Stimulated activated CD8-positive, alpha-beta memory T cell treated with anti-CD3 and anti-CD28 coated beads, Interleukin-4, amount 100 ng/mL, for 4 hours (primary cell): ENCODE data around the gene MTR.
A peak's percentile ranks its signal among the peaks of the same experiment; 100 is the strongest.

Experiments used
- DNase-seq, 2 donors: peaks; one replicate each; pipeline ENCODE4 v3.0.0-alpha.2; 2020; ENCODE audit warnings: low read depth in 2 of 2, low spot score in 1 of 2

Gene MTR

DNA sequence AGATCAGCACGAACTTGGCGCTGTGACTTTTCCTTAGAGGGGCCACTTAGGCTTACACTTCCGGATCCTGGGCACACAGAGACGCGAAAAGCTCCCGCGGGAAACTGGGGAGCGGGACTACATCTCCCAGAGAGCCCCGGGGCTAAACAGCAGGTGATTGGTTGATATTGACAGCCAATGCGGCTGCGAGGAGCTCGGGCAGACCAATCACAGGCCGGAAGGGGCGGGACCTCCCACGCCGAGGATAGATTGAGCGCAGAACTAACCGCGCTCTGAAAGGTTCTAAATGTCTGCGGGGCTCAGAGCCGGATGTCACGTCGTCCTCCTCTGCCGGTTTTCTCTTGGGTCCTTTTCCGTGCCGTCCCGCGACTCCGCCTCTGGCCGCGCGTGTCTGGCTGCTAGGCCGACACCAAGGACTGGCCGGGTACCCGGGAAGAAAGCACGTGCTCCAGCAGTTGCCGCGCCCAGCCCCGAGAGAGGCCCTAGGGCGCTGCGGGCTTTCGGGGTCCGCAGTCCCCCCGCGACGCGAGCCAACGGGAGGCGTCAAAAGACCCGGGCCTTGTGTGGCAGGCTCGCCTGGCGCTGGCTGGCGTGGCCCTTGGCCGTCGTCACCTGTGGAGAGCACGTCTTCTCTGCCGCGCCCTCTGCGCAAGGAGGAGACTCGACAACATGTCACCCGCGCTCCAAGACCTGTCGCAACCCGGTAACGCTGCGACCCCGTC lies at the start of gene MTR:
MTR (plus strand) TSS at position 258 of the 722 bp plus-strand sequence; CDS start at position 670, 412 bp downstream.
- DNase-seq, result peak; percentile 88 to 93

DNA sequence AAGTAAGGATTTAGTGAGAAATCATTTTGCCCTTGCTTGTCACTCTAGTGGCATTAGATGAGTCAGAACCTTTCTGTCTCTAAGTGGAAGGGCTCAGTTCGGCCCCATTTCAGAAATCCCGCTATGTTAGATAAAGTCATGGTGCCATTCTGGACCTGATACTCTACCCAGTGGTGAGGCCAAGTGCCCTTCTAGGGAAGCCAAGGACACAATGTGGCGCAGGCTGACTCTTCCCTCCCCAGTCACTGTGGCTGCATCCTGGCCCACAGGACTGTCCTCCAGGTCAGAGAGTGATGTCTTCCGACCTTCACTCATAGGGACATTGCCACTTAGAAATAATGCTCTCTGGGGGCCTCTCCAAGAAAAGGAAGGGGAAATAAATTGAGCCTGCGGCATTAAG lies 48.3 kb upstream of the MTR start:
- DNase-seq, result no peak

DNA sequence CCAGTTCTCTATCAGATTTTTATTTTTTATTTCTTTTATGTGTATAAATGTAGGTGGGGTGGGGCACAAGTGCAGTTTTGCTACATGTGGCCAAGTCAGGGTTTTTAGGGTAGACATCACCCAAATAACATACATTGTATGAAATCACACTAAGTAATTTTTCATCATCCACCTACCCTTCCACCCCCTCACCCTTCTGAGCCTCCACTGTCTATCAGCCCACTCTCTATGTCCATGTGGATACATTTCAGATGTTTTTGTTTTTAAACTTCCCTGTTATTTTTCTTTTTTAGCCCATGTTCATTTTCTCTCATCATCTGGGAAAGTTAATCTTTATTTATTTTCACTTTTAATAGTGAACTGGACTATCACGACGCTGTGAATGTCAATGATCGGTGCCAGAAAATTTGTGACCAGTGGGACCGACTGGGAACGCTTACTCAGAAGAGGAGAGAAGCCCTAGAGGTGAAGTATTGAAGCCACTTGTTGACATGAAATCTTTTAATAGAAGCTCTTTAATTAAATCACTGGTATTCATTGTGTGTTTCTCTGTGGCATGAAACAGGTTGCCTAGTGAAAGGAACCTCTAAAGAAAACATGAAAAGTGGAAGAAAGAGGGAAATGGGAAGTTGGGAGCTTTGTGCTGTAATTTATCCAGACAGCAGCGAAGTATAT lies 47.6 kb upstream of the MTR start:
- no peak for DNase-seq

DNA sequence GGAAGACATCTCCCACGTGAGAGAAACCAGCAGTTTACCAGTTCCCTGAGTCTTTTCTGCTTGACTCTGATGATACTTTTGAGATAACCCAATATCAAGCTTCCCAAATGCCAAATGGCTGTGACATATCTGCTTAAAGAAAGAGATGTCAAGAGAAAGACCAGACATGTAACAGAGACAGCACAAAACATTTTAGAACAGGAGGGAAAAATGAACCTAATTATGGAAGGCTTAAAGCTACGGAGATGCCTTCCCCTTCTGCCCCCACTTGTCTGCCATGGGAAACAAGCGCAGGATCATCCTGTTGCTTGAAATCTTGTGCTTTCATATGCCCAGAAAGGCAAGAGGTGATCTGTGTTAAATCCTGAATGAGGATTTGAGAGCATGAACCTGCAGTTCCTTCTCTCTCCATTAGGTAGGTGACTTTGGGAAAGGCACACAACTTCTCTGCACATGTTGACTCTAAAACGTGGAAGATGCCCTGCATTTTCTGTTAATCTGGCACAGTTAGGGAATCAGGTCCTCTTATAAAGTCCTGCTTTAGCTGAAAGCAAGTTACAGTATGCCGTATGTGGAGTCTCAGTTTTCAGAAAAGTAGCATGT lies 46.7 kb upstream of the MTR start:
- no peak for DNase-seq

DNA sequence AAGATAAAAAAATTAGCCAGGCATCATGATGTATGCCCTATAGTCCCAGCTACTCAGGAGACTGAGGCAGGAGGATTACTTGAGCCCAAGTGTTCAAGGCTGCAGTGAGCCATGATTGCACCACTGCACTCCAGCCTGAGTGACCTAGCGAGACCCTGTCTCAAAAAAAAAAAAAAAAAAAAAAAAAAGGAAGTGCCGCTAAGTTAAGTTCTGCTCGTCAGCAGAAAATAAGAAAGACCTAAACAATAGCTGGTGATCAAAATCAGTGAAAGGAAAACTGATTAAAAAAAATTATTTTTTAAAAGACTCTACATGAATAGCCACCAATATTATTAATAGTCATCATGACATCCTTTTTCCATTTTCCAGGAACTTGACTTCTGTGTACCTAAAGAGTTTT lies 44.2 kb upstream of the MTR start:
- DNase-seq, result no peak

DNA sequence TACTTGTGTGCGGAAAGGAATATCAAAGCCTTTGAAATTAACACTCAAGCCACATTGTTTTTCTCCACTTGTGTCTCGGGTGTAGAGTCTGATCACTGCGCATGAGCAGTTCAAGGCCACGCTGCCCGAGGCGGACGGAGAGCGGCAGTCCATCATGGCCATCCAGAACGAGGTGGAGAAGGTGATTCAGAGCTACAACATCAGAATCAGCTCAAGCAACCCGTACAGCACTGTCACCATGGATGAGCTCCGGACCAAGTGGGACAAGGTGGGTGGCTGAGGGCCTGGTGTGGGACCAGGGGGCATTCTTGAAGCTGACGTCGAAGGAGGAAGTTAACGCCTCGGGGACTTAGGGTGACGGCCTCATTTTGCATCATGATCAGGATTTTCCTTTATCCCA lies 43.7 kb upstream of the MTR start:
- no peak for DNase-seq

DNA sequence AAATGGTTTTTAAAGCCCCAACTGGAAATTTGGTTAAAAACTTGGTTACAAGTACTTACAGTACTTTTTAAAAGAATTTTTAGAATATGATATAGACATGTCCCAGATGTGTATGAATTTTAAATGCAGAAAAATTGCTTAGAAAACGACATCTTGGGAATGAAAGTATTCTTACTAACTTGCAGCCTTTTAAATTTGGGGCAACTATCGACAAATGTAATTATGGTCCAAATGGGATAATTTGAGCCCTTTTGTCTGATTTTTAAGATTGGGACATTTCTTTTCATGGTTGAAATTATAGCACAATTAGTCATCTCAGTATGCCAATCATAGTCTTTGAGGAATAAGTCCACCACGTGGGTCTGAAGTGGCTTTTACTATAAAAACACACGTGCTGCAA lies 43.2 kb upstream of the MTR start:
- no peak for DNase-seq

DNA sequence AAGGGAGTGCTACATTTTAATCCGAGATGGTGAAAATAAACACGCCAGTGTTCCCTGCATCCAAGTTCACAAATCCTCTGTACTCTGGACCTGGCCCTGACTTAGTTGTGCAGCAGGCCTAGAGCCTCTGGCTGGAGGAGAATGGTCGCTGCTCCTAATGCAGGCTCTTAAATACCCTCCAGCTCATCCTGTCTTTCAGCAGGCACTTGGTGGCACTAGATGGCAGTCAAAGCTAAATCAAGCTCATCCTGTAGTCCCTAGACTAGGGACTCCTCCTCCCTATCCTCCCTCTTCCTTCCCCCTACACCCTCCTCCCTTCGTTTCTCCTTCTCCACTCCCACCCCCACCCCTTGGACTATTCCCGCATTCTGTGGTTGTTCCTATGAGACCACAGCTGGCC lies 41.6 kb upstream of the MTR start:
- no peak for DNase-seq

DNA sequence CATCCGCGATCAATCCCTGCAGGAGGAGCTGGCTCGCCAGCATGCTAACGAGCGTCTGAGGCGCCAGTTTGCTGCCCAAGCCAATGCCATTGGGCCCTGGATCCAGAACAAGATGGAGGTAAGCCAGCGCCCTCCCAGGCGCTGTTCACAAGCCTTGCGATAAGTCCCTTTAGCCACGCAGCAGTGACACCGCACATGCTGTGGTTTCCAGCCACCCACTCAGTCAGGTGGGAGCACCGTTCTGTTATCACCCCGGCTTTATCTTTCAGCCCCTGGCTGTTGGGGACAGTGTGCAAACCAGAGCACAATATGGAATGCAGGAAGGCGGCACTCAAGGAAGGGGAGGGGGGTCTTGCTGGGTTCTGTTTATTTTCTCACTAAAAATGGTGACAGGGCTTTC lies 41.1 kb upstream of the MTR start:
- no peak for DNase-seq

DNA sequence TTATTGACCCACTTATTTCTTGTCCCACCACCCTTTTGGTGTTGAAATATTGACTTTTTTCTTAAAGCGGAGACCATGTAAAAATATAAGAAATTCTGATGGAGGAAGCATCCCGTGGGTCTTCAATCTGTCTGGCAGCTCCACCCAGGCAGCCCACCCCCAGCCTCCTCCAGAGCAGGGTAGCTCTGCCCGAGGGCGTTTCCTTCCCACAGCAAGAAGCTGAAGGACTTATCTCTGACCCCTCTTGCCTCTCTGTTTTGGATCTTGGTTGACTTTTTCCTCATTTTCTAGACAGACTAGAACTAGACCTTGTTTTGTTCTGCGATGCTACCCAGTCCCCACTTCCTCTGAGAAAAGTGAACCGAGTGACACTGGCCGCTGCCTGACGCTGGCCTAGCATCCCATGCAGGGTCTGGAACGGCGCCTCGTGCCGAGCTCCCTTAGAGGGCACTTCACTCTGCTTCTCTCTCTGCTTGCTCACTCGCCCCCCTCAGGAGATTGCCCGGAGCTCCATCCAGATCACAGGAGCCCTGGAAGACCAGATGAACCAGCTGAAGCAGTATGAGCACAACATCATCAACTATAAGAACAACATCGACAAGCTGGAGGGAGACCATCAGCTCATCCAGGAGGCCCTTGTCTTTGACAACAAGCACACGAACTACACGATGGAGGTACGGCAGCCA lies 40.4 kb upstream of the MTR start:
- DNase-seq, result no peak

DNA sequence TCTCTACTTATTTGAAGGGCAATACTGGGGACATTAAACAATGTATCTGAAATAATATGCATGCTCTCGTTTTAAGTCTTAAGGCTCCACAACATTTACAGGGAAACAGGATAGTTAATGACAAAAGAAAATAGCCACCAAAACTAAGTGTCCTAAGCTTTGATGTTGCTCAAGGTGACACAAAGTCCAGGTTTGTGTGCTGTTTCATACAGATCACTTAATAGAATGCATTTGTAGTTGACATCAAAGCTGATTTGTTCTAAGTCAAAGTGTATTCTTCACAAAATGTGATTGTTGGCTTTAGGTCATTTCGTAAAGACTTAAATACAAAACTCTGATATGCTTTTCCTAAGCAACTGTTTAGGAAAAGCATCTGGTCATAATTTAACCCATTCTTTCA lies 37.5 kb upstream of the MTR start:
- DNase-seq, result no peak

DNA sequence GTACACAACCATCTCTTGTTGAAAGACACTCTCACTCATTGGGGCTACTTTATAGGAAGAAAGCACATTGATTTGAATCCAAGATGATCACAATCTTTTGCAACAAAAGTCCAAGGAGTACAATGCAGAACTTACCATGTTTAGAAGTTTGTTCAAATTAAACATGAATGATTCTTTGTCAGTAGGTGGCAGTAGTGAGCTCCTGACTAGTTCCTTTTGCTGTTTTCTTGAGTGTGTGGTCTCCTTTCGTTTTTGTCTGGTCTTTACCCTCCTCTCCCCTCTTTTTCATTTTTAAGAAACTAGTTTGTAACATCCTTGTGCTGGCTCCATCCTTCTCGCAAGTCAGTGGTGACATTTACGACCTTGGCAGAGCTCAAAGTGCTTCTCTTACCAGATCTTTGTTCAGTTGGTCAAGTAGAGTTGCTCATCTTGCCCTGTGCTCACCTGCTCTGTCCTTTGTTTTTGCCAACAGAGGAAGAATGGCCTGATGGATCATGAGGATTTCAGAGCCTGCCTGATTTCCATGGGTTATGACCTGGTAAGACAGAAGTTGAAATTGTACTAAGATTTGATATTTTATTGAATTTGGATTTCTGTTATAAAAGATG lies 35.7 kb upstream of the MTR start:
- no peak for DNase-seq

DNA sequence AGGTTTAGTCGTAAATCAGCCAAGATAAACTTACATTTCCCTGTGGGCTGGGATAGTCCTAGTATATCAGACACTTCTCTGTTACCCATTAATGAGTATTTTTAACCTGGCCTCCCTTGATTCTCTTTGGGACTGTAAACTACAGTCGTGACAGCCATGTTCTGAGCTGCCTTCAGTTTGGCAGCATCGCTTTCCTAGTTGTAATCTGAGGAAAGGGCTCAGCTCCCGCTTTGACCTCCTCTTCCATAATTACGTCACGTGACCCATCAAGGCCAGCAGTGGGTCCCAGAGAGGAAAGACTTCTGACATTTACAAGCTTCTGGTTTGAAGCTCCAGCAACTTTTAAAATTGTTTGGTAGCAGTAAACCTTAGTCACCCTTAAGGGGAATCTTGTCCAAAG lies 34.6 kb upstream of the MTR start:
- DNase-seq, result no peak

DNA sequence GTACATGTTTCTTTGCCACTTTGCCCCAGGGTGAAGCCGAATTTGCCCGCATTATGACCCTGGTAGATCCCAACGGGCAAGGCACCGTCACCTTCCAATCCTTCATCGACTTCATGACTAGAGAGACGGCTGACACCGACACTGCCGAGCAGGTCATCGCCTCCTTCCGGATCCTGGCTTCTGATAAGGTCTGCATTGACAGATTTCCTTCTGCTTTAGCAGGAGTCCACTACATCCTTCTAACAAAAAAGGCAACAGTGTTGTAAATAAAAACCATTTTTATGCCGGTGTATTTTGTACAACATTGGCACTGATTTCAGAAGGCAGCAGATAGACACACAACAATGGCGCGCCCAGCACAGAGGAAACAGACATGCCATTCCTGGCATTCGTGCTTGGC lies 34.1 kb upstream of the MTR start:
- no peak for DNase-seq

DNA sequence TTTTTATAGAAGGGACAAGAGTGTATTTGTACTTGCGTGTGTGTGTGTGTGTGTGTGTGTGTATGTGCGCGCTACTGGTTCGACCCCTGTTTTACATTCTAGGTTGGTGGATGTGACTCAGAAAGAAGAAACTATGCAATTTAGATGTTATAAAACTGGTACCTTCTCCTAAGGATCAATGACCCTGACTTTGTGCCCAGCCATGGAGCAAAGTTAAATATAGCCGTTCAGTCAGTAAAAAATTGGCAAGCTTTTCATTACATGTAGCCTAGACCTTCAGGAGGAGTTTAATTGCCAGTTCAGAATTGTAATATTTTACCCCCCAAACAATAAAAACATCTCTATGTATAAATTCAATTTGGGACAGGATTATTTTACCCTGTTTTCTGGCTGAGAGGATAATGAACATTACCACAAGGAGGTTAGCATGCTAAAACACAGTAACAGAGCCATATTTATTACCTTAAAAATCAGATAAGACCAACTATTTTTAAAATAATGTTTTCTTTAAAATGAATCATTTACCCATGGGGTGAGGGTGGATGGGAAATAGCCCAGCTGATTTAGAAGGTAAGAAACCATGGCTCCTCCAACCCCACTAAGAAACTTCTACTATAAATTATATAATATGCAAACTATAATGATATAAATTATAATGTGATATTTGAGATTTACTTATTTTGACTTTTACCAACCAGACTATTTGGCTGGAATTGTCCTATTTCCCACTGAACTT lies 33.5 kb upstream of the MTR start:
- no peak for DNase-seq

DNA sequence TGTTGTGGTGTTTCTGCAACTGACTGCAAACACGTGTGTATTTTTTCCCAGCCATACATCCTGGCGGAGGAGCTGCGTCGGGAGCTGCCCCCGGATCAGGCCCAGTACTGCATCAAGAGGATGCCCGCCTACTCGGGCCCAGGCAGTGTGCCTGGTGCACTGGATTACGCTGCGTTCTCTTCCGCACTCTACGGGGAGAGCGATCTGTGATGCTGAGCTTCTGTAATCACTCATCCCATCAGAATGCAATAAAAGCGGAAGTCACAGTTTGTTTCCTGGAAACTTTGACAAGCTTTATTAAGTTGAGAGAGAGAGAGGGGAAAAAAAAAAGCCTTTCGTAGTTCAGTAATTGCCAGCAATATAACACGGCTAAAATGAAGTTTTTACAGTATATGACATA lies 32.7 kb upstream of the MTR start:
- no peak for DNase-seq

DNA sequence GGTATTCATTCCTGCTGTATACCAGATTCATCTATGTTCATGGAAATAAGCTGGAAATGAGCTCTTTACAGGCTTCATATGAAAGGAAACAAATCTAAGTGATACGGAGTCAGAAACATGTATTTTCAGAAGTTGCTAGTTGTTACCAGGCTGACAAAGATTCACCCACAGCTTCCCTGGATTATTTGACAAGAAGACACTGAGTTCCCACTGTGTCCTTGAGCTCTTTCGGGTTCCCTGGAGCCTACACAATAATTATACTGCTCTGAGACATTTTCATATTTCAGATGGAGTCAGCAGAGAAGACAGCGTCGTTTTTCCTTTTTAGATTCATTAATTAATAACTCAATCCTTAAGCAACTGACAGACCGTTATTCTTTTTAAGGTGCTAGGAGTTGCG lies 29.3 kb upstream of the MTR start:
- DNase-seq, result no peak

DNA sequence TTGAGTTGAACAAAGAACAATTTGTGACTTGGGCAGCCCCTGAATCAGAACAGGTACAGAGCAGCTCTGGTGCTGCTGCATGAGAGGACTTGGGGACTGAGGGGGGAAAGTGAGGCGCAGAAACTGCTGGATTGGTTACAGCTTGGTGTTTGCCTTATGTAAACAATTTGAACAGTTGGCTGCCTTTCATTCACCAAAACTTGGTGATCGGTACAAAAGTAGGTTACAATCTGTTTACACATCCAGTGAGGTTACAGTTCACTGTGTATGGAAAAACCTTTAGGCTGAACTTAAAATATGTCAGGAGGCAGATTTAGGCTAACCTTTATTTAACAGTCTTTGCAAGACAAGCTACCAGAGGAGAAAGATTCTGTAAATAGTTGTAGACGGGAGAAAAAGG lies 28.6 kb upstream of the MTR start:
- DNase-seq, result no peak

DNA sequence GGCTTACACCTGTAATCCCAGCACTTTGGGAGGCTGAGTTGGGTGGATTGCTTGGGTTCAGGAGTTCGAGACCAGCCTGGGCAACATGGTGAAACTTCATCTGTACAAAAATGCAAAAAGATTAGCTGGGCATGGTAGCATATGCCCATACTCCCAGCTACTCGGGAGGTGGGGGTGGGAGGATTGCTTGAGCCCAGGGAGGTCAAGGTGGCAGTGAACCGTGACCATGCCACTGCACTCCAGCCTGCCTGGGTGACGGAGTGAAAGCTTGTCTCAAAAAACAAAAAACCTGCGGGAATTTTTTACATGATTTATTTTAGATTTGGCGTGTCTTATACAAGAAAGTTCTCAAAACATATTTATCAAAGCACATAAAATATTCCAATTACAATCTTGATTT lies 27.8 kb upstream of the MTR start:
- no peak for DNase-seq

DNA sequence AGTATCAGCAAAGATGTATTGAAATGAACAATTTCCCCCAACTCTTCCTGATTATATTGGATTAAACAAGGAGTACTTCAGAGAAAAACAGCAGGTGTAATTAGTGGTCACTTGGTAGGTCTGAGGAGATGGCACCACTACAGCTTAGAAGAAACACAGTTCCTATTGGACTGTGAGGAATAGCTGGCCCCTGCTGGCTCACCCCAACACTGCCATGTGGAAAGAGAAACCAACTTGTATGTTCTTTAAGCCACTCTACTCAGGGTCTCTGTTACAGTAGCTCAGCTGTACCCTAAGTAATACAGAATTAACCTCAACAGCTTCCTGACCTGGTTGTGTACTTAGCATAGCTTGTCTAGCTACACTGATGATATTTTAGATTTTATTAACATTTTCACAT lies 26.5 kb upstream of the MTR start:
- DNase-seq, result no peak

DNA sequence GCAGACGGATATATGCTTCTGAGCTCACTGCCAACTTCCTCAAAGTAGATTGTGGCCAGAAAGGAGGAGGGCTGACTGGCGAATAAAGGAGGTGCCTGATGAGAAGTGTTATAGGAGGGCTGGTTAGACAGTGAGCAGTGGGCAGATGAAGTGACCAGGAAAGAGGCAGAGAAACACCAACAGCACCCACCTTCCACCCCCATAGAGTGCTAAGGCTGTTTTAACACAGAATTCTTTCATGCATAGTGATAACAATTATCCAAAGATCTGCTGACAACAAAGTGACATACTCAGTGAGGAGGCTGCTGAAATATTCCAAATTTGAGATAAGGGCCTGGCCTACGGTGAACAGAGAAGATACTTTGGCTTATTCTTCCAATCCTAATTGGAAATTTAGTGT lies 21.2 kb upstream of the MTR start:
- no peak for DNase-seq
